Activated T-cell treated with anti-CD3 and anti-CD28 coated beads, Interleukin-2, amount 50 U/mL, for 72 hours (primary cell): Measurements from ENCODE around the gene DDR1. TPM values are rescaled to one million over a fixed set of nuclear protein-coding genes. Genes with fewer than 3 reads are reported as not detected.
A peak's percentile ranks its signal among the peaks of the same experiment; 100 is the strongest.

ENCODE experiments used
- ATAC-seq, 2 donors: fragments of 150-1000 bp; cut with Tn5 transposase; replicated peaks in 1 of 2; 2 replicates each; pipeline ENCODE4 v1.10.0; 2021; ENCODE audit warnings: moderate library complexity in 2 of 2, mild to moderate bottlenecking in 1 of 2
- DNase-seq, 2 donors: peaks; one replicate each; pipeline ENCODE4 v3.0.0; 2021 to 2022; ENCODE audit warnings: mixed read lengths in 1 of 2
- H3K27ac Mint-ChIP-seq: one replicate; pipeline ENCODE4 v1.8.0; 2022; ENCODE audit warnings: mild to moderate bottlenecking, moderate library complexity, mixed read lengths
- H3K27me3 Mint-ChIP-seq: one replicate; pipeline ENCODE4 v1.8.0; 2022; ENCODE audit warnings: low read depth, mixed read lengths
- H3K36me3 Mint-ChIP-seq, 2 donors: one replicate each; pipeline ENCODE4 v1.8.0; 2022; ENCODE audit warnings: mixed read lengths in 2 of 2, mild to moderate bottlenecking in 1 of 2; ENCODE audit not compliant: insufficient read depth in 2 of 2
- H3K4me1 Mint-ChIP-seq: one replicate; pipeline ENCODE4 v1.8.0; 2022; ENCODE audit warnings: low read depth, mixed read lengths
- H3K4me3 Mint-ChIP-seq, 2 donors: one replicate each; pipeline ENCODE4 v1.8.0; 2022; ENCODE audit warnings: mild to moderate bottlenecking in 2 of 2, mixed read lengths in 2 of 2, moderate library complexity in 2 of 2
- H3K9me3 Mint-ChIP-seq, 2 donors: one replicate each; pipeline ENCODE4 v1.8.0; 2022; ENCODE audit warnings: mixed read lengths in 2 of 2
- total RNA-seq, 2 donors: library from RNA; stranded (reverse); gene quantifications; one replicate each; pipeline ENCODE4 v1.2.3, GENCODE V29; 2022

Gene DDR1
- 10 to 100 TPM in 1 of 2 donors, 1 to 10 TPM in 1; 9.4 to 11.6 TPM for total RNA-seq

GRCh38 chr6:30883685-30884520 lies at the start of gene DDR1:
DDR1 (plus strand) TSS chr6:30884519; CDS start chr6:30888730, 4,211 bp downstream.
- Mint-ChIP-seq H3K4me3 (peak within 1 kb of the TSS; percentile 67 to 84), H3K36me3 (no peaks in the 10 kb centered on the region), H3K27ac (no peak within 1 kb of the TSS), H3K9me3 (no peaks in the 10 kb centered on the region), H3K4me1 (peaks cover 47% of the 10 kb centered on the region), H3K27me3 (no peaks in the 10 kb centered on the region)
- ATAC-seq (peak; percentile 66 to 69), DNase-seq (peak; percentile 52 to 54)

- Mint-ChIP-seq H3K4me1 (peaks cover 41% of the 10 kb centered on the region), H3K4me3 (no peak overlapping the region), H3K27ac (peak overlapping the region; percentile 23), H3K27me3 (no peaks in the 10 kb centered on the region), H3K9me3 (no peaks in the 10 kb centered on the region), H3K36me3 (no peaks in the 10 kb centered on the region)
- ATAC-seq (peak; percentile 40 to 42), DNase-seq (no peak)
Observed at GRCh38 chr6:30834646-30835045, 49.7 kb upstream of the DDR1 start.

DNA sequence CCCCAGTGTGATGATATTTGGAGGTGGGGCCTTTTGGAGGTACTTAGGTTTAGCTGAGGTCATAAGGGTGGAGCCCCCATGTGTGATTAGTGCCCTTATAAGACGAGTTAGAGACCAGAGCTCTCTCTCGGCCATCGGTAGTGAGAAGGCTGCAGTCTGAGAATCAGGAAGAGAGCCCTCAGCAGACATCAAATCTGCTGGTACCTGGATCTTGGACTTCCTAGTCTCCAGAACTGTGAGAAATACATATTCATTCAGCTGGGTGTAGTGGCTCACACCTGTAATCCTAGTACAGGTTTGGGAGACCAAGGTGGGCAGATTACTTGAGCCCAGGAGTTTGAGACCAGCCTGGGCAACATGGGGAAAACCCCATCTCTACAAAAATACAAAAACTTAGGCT lies 48.7 kb upstream of the DDR1 start:
- H3K27me3 Mint-ChIP-seq: no peaks in the 10 kb centered on the region
- H3K9me3 Mint-ChIP-seq: no peaks in the 10 kb centered on the region
- H3K4me3 Mint-ChIP-seq: no peak overlapping the region
- H3K36me3 Mint-ChIP-seq: no peaks in the 10 kb centered on the region
- peaks cover 32% of the 10 kb centered on the region for H3K4me1 Mint-ChIP-seq
- DNase-seq: no peak
- no peak for ATAC-seq
- H3K27ac Mint-ChIP-seq: no peak overlapping the region

GRCh38 chr6:30836431-30836866 lies 47.9 kb upstream of the DDR1 start:
- Mint-ChIP-seq H3K36me3 (no peaks in the 10 kb centered on the region), H3K27ac (no peak overlapping the region), H3K4me3 (no peak overlapping the region), H3K4me1 (peaks cover 23% of the 10 kb centered on the region), H3K9me3 (no peaks in the 10 kb centered on the region), H3K27me3 (no peaks in the 10 kb centered on the region)
- ATAC-seq: no peak
- DNase-seq: no peak

- Mint-ChIP-seq H3K27ac (no peak overlapping the region), H3K4me1 (peaks cover 19% of the 10 kb centered on the region), H3K27me3 (no peaks in the 10 kb centered on the region), H3K4me3 (no peak overlapping the region), H3K9me3 (no peaks in the 10 kb centered on the region), H3K36me3 (no peaks in the 10 kb centered on the region)
- no peak for ATAC-seq
- no peak for DNase-seq
Observed at GRCh38 chr6:30836957-30837356, 47.4 kb upstream of the DDR1 start.

- Mint-ChIP-seq H3K4me3 (no peak overlapping the region), H3K27me3 (no peaks in the 10 kb centered on the region), H3K4me1 (peaks cover 18% of the 10 kb centered on the region), H3K27ac (no peak overlapping the region), H3K9me3 (no peaks in the 10 kb centered on the region), H3K36me3 (no peaks in the 10 kb centered on the region)
- ATAC-seq (no peak), DNase-seq (no peak)
Observed at GRCh38 chr6:30837432-30837831, 46.9 kb upstream of the DDR1 start.

DNA sequence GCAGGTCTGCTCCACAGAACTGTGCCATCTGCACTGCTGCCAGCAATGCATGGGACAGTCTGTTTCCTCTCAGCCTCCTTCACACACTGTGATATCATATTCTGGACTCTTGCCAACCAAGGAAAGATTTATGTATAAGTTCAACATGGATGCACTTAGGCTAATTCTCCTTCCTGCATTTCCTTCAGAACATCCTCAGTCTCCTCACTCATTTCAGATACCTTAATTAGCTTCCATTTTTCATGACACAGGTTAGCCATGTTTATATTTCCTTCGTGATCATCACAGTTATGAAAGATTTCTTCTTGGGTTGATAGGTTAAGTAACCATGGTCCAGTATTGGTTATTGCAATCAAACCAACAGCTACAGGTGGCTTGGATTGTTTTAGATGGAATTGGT lies 46.4 kb upstream of the DDR1 start:
- Mint-ChIP-seq H3K27me3 (no peaks in the 10 kb centered on the region), H3K9me3 (no peaks in the 10 kb centered on the region), H3K27ac (no peak overlapping the region), H3K36me3 (no peaks in the 10 kb centered on the region), H3K4me1 (peaks cover 18% of the 10 kb centered on the region), H3K4me3 (no peak overlapping the region)
- ATAC-seq (no peak), DNase-seq (no peak)

GRCh38 chr6:30839671-30840070 lies 44.6 kb upstream of the DDR1 start:
- Mint-ChIP-seq H3K27ac (no peak overlapping the region), H3K36me3 (no peaks in the 10 kb centered on the region), H3K4me3 (no peak overlapping the region), H3K27me3 (no peaks in the 10 kb centered on the region), H3K9me3 (no peaks in the 10 kb centered on the region), H3K4me1 (peaks cover 27% of the 10 kb centered on the region)
- ATAC-seq (no peak), DNase-seq (no peak)

GRCh38 chr6:30840084-30840934 lies 44.0 kb upstream of the DDR1 start:
- no peak for ATAC-seq
- Mint-ChIP-seq H3K36me3 (no peaks in the 10 kb centered on the region), H3K27me3 (no peaks in the 10 kb centered on the region), H3K9me3 (no peaks in the 10 kb centered on the region), H3K4me3 (no peak overlapping the region), H3K4me1 (peaks cover 21% of the 10 kb centered on the region), H3K27ac (no peak overlapping the region)
- DNase-seq: no peak

DNA sequence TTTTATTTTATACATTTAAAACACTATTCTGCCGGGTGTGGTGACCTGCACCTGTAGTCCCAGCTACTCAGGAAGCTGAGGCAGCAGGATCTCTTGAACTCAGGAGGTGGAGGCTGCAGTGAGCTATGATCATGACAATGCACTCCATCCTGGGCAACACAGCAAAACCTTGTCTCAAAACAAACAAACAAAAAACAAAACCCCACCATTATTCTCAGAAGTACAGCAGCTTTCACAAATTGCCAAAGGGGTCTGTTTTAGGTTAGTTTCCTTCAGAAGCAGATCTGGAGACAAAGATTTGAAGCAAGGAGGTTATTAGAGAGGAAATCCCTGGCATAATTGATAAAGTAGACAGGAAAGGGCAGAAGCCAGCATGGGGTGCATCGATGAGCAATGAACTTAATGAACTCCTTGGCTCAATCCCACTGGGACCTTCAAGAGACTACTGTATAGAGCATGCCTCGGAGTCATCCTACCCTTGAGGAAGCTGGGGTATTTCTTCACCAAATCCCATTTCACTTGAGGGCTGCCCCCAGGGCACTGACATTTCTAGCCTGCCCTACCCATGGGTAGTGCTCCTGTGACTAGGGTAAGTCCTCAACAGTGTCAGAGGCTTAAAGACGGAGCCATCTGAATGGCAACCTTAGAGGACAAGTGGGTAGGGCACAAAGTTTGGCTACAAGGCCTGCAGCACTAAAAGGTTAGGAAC lies 43.2 kb upstream of the DDR1 start:
- DNase-seq: no peak
- no peaks in the 10 kb centered on the region for H3K9me3 Mint-ChIP-seq
- H3K4me1 Mint-ChIP-seq: peaks cover 18% of the 10 kb centered on the region
- no peaks in the 10 kb centered on the region for H3K36me3 Mint-ChIP-seq
- no peaks in the 10 kb centered on the region for H3K27me3 Mint-ChIP-seq
- no peak overlapping the region for H3K27ac Mint-ChIP-seq
- no peak for ATAC-seq
- H3K4me3 Mint-ChIP-seq: no peak overlapping the region

GRCh38 chr6:30841644-30842504 lies 42.4 kb upstream of the DDR1 start:
- Mint-ChIP-seq H3K4me1 (peaks cover 21% of the 10 kb centered on the region), H3K27ac (no peak overlapping the region), H3K9me3 (no peaks in the 10 kb centered on the region), H3K27me3 (no peaks in the 10 kb centered on the region), H3K4me3 (no peak overlapping the region), H3K36me3 (no peaks in the 10 kb centered on the region)
- no peak for ATAC-seq
- no peak for DNase-seq
